Activated gamma-delta T cell treated with Interleukin-2 at 50 U/mL for 16 hours (primary cell): Measurements from ENCODE around the gene SUPT3H.
A peak's percentile ranks its signal among the peaks of the same experiment; 100 is the strongest.
"Not testable (repeated sequence)": the region's sequence is repeated elsewhere in the genome, so short reads cannot be mapped to it uniquely, and the experiment has no call there.

Experiments used
- DNase-seq: peaks from one replicate; pipeline ENCODE4 v3.0.0-alpha.2; 2020

Gene SUPT3H

DNA sequence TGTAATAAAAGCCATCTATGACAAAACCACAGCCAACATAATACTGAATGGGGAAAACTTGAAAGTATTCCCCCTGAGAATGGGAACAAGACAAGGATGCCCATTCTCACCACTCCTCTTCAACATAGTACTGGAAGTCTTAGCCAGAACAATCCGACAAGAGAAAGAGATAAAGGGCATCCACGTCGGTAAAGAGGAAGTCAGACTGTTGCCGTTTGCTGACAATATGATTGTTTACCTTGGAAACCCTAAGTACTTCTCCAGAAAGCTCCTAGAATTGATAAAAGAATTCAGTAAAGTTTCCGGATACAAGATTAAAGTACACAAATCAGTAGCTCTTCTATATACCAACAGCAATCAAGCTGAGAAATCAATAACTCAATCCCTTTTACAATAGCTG, 63.6 kb downstream of the SUPT3H start:
- DNase-seq: no peak

DNA sequence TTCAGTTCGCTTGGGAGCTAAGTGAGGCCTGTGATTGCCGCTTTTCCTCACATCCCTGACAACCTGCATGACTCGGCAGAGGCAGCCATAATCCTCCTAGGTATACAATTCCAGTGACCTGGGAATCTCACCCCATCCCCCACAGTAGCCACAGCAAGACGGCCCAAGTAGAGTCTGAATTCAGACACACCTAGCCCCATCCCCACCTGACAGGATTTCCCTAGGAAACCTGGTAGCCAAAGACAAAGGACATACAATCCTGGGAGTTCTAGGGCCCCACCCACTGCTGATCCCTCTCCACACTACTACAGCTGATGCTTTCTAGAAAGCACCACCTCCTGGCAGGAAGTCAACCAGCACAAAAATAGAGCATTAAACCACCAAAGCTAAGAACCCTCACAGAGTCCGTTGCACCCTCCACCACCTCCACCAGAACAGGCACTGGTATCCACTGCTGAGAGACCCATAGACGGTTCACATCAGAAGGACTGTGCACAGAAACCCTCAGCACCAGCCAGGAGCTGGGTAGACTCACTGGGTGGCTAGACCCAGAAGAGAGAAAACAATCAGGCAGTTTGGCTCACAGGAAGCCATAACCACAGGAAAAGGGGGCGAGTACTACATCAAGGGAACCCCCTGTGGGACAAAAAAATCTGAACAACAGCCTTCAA, 67.5 kb downstream of the SUPT3H start:
- peak; percentile 31 for DNase-seq

DNA sequence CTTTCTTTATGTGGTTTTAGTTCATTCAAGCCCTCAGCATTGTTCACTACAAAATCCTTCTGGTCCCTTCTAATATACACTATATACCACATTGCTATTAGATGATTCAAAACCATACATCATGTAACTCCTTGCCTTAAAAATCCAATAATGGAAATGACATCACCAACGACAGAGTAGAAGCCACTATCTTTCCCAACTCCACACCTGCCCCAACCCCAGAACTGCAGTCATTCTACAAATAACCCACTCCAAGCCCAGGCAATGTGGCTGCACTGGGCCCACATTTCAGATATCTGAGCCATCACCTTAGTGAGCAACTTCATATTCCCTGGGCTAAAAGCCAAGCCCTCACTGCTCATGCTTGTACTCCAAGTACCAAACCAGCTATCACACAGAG, 72.2 kb downstream of the SUPT3H start:
- DNase-seq: no peak

DNA sequence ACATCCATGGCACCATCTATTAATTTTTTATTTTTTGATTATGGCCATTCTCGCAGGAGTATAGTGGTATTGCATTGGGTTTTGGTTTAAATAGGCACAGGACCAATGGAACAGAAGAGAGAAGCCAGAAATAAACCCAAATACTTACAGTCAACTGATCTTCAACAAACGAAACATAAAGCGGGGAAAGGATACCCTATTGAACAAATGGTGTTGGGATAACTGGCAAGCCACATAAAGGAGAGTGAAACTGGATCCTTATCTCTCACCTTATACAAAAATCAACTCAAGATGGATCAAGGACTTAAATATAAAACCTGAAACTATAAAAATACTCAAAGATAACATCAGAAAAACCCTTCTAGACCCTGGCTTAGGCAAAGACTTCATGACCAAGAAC, 74.9 kb downstream of the SUPT3H start:
- DNase-seq: no peak

DNA sequence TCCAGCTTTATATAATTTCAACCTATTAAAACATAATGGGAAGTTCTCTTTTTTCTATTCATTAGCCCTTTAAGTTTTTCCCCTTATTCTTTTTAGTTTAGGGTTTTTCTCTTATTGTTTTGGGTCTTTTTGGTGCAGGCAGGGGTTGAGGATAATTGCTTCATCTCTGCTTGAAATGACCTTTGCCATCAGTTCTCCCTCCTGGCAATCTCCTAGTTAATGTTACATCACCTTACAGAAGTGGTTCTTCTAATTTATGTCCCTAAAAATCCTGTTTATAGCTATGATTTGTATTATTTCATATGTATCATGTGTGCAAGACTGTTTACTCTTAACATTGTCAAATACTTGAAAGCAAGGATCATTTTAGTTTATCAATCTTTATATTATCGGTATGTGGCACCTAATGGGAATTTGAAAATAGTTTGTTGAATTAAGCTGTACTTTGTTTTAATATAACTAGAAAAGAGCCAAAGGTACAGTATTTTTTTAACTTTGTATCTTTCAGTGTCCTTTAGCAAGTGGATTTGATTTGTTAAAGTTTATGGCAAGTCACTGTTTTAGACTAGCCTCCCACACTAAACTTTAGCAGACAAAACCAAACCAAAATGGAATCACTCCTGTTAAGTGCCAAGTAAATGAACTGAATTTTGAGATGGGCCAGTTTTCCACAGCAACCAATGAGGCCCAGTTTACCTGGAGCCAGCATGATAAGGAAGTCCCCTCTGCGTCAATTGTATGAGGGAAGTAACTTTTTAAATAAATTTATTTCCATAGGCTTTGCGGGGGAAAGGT, 76.2 kb downstream of the SUPT3H start:
- DNase-seq: no peak

DNA sequence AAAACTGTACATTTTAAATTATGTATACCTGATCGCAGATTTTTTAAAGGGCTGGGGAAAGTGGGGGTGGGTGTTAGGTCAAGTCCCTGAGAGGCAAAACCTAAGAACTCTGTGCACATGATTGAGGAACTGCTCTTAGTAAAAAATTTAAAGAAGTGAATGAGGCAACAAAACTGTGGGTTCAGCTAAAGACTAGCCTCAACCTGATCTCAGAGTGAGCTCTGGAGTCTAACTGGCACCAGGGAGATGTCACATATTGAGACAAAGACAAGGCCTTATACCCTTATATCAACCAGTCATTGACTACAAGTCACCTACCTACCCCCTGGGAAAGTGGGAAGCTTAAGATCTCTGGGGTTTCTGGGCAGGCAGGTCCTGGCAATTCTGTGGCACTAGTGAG, 77.0 kb downstream of the SUPT3H start:
- DNase-seq: no peak

DNA sequence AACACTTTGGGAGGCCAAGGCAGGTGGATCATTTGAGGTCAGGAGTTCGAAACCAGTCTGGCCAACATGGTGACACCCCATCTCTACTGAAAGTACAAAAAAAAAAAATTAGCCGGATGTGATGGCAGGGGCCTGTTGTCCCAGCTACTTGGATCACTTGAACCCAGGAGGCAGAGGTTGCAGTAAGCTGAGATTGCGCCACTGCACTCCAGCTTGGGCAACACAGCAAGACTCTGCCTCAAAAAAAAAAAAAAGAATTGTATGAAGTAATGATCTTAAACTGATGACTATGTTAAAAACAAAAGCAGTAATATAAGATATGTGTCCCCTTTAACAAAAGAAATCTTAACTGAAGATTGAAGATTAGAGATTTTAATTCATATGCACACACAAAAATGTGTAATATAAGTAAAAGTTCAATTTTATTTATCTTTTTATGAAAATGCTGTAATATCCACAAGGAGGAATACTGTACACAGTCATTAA, 78.6 kb downstream of the SUPT3H start:
- DNase-seq: no peak

DNA sequence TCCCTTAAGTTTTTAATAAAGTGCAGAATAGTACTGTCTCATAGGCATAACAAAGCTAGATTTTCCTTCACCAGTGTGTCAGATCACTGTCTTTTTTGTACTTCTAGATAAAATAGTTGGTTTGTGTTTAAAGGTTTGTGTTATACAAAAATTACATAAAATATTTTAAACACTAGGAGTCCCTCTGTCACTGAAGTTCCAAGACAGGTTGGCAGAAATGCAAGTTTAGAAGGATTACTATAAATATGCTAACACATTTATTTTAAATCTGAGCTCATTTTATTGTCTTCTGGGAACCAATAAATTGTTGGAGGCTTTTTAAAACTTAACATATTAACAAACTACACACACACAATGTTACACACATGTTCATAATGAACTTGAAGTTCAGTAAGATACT, 80.4 kb downstream of the SUPT3H start:
- DNase-seq: no peak

DNA sequence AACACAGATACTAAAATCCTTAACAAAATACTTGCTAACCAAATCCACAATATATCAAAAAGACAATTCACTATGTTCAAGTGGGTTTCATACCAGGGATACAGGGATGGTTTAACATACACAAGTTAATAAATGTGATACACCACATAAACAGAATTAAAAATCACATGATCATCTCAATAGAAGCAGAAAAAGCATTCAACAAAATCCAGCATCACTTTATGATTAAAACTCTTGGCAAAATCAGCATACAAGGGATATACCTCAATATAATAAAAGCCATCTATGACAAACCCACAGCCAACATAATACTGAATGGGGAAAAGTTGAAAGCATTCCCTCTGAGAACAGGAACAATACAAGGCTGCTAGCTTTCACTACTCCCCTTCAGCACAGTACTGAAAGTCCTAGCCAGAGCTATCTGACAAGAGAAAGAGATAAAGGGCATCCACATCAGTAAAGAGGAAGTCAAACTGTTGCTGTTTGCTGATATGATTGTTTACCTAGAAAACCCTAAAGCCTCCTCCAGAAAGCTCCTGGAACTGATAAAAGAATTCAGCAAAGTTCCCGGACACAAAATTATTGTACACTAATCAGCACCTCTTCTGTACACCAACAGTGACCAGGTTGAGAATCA, 83.6 kb downstream of the SUPT3H start:
- not testable (repeated sequence) for DNase-seq

DNA sequence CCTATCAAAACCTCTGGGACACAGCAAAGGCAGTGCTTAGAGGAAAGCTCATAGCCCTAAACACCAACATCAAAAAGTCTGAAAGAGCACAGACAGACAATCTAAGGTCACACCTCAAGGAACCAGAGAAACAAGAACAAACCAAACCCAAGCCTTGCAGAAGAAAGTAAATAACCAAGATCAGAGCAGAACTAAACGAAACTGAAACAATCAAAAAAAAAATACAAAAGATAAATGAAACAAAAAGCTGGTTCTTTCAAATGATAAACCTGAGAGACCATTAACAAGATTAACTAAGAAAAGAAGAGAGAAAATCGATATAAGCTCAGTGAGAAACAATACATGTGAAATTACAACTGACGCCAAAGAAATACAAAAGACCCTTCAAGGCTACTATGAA, 84.4 kb downstream of the SUPT3H start:
- no peak for DNase-seq

DNA sequence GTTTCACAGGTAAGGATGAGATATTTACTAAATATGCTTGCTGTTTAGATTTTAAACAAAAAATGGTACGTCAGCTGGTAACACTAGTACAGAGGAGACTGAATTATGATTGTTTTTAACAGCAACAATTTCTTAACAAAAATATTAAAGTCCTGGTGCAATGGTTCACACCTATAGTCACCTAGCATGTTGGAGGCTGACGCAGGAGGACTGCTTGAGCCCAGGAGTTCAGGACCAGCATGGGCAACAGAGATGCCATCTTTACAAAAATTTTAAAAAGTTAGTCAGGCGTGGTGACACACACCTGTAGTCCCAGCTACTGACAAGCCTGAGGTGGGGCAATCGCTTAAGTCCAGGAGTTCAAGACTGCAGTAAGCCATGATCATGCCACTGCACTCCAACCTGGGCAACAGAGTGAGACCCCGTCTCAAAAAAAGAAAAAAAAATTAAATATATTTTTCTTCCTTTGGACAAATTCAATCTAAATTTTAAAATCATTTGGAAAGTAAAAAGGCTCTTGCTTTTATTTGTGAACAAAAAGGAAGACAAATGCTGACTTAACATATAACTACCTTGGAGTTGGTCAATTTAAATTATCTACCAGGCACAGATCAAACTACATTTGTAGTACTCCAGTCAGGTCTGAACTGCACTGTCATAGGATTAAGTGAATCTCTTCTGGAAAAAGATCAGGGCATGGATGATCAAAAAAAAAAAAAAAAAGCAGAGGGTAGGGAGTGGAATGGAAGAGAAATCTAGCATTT, 87.8 kb downstream of the SUPT3H start:
- DNase-seq: no peak

DNA sequence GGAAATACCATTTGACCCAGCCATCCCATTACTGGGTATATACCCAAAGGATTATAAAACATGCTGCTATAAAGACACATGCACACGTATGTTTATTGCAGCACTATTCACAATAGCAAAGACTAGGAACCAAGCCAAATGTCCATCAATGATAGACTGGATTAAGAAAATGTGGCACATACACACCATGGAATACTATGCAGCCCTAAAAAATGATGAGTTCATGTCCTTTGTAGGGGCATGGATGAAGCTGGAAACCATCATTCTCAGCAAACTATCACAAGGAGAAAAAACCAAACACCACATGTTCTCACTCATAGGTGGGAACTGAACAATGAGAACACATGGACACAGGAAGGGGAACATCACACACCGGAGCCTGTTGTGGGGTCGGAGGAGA, 91.0 kb downstream of the SUPT3H start:
- not testable (repeated sequence) for DNase-seq

DNA sequence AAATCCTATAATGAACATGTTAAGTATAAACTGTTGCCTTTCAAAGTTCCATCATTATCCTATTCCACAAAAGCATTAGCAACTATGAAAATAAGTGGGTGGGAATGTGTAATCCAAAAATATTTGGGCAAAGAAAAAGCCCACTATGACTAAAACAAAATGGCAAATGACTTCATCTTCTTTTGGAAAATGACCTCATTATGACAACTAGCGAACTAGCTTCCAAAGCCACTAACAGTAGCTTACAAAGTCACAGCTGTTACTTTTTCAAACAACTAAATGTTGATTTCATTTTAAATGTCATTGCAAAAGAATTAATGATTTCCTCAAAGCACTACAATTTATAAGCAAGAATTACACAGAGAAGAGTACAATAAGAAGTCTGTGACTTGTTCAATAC, 99.4 kb downstream of the SUPT3H start:
- no peak for DNase-seq

DNA sequence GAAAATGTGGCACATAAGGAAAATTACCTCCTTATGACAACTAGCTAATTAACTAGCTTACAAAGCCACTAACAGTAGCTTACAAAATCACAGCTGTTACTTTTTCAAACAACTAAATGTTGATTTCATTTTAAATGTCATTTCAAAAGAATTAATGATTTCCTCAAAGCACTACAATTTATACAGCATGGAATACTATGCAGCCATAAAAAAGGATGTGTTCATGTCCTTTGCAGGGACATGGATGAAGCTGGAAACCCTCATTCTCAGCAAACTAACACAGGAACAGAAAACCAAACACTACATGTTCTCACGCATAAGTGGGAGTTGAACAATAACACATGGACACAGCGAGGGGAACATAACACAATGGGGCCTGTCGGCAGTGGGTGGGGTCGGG, 100.0 kb downstream of the SUPT3H start:
- DNase-seq: not testable (repeated sequence)

DNA sequence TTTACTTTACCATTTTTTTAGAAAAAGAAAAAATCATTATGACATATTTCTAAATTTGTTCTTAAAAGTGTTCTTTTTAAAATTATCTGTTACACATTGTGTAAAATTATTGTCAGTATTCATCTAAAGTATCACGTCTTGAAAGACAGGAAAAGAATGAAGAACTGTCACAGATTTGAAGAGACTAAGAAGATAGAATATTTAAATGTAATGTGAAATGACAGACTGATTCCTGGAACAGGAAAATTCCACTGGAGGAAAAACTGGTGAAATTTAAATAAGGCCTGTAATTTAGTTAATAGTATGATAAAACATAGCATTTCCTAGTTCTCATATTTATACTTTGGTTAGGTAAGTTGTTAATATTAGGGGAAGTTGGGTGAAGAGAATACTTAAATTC, 102.4 kb downstream of the SUPT3H start:
- DNase-seq: no peak

DNA sequence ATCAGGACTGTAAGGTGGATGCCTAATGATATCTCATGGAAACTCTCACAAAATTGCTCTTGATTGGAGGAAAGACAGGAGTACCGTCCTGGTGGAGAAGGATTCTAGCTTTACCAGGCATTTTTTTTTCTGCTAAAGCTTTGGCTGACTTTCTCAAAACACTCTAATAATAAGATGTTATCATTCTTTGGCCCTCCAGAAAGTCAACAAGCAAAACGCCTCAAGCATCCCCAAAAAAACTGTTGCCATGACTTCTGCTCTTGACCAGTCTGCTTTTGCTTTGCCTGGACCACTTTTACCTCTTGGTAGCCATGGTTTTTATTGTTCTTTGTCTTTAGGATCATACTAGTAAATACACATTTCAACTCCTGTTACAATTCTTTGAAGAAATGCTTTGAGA, 105.1 kb downstream of the SUPT3H start:
- DNase-seq: no peak

DNA sequence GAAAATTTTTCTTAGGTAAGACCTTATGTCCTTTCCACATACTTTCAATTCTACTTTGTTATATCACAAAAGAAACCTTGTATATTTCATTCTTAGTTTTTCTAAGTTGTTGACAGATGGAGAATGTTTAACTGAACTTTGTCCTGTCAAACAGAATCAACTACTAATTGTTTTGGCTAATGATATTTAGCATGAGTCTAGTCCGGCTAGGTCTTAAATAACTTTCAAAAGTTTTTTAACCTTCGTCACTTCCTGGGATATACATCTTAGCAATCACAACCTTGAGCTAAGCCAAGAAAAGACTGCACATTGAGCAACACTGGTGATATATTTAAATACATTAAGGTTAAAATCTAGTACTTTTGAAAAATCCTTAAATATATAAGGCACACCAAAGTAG, 112.5 kb downstream of the SUPT3H start:
- DNase-seq: no peak

DNA sequence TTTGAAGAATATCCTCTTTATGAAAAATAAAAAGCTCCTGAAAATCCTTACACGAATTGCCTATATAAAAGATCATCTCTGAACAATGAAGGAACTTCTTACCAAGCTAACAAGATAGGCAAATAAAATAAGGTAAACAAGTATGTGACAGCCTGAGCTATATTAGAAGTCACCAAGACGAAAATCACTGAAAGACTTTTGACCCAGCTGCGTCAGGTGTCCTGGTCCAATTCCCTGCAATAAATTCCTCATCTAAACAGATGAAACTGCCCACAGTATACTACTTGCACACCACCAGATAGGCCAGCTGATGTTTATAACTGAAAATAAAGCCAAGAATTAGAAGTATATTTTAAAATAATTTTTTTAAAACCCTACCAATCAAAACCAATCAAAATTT, 117.0 kb downstream of the SUPT3H start:
- DNase-seq: no peak

DNA sequence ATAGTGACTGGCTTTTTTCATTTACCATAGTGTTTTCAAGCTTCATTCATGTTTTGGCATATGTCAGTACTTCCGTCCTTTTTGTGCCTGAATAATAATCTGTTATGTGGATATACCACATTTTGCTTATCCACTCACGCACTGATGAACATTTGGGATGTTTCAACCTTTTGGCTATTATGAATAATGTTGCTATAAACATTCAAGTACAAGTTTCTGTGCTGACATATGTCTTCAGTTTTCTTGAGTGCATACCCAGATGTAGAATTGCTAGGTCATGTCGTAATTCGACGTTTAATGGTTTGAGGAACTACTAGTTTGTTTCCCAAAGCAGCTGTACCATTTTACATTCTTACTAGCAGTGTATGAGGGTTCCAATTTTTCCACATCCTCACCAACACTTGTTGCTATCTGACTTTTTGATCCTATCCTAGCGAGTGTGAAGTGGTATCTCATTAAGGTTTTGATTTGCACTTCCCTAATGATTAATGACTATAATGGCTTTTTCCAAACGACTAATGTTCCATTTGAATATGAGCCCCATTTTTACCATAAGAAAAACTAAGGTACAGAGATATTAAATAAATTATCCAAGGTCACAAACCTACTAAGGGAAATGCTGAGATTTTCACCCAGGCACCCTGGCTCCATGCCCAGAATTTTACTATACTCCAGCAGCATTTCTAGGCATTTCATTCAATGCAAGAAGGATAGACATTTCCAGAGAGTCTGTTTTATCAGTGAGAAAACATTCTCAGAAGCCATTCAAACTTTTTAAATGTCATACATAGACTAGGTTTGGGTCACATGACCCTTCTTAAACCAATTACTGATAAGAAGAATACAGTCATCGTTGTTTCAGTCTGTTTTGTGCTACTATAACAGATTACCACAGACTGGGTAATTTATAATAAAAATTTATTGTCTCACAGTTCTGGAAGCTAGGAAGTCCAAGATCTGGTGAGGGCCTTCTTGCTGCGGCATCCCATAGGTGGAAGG, 120.7 kb downstream of the SUPT3H start:
- no peak for DNase-seq

DNA sequence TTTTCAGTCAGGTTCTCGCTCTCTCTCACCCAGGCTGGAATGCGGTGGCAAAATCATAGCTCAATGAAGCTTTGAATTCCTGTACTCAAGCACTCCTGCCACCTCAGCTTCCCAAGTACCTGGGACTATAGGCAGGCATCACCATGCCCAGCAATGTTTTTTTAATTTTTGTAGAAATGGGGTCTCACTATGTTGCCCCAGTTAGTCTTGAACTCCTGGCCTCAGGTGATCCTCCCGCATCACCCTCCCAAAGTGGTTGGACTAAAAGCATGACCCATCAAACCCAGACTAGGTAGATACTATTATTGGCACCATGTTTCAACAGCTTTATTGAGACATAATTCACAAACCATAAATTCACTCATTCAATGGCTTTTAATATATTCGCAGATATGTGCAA, 122.3 kb downstream of the SUPT3H start:
- no peak for DNase-seq

DNA sequence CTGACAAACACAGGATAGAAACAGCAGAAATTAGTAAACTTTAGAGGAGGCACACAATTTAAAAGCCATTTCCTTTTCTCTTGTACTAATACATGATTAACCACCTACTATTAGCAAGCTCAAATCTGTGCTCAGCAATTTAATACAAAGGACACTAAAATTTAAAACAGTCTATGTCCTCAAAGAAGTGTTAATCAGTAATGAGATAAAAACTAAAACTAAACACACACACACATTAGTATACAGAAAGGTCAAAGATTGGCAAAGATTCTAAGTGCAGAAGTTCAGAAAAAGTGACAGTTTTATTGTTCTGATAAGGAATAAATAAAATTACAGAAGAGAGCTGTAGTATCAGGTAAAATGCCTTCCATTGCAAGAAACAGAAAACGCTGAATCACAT, 123.5 kb downstream of the SUPT3H start:
- DNase-seq: no peak

DNA sequence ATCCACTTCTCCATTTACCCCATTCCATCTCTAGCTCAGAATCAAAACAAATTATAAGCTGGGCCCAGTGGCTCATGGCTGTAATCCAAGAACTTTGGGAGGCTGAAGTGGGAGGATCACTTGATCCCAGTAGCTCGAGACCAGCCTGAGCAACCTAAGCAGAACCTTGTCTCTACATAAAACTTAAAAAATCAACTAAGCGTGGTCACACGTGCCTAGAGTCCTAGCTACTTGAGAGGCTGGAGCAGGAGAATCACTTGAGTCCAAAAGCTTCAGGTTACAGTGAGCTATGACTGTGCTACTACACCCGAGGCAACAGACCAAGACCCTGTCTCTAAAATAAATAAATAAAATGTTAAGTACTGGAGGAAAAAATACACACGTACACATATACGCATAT, 124.3 kb downstream of the SUPT3H start:
- no peak for DNase-seq
